Stimulated activated naive CD8-positive, alpha-beta T cell treated with anti-CD3 and anti-CD28 coated beads, Interleukin-15, Interleukin-2, amounts not matched to agents 100 ng/mL and 50 ng/mL, for 24 hours (primary cell): ENCODE results near the gene AP3D1.
"Not testable (repeated sequence)": the region's sequence is repeated elsewhere in the genome, so short reads cannot be mapped to it uniquely, and the experiment has no call there.

Experiments
- H3K27ac Mint-ChIP-seq: one replicate; pipeline ENCODE4 v1.8.0; 2021; ENCODE audit warnings: mild to moderate bottlenecking, mixed read lengths
- H3K27me3 Mint-ChIP-seq: one replicate; pipeline ENCODE4 v1.8.0; 2021; ENCODE audit warnings: mixed read lengths
- H3K36me3 Mint-ChIP-seq: one replicate; pipeline ENCODE4 v1.8.0; 2021; ENCODE audit warnings: low read depth, mixed read lengths
- H3K4me1 Mint-ChIP-seq: one replicate; pipeline ENCODE4 v1.8.0; 2021; ENCODE audit warnings: low read depth, mixed read lengths
- H3K4me3 Mint-ChIP-seq: one replicate; pipeline ENCODE4 v1.8.0; 2021; ENCODE audit warnings: mild to moderate bottlenecking, mixed read lengths
- H3K9me3 Mint-ChIP-seq: one replicate; pipeline ENCODE4 v1.8.0; 2021; ENCODE audit warnings: mixed read lengths

Gene AP3D1

GRCh38 chr19:2103045-2103707, 48.2 kb downstream of the AP3D1 start:
- no peaks in the 10 kb centered on the region for H3K4me1 Mint-ChIP-seq
- H3K4me3 Mint-ChIP-seq = no peak overlapping the region
- no peaks in the 10 kb centered on the region for H3K9me3 Mint-ChIP-seq
- H3K27ac Mint-ChIP-seq = no peak overlapping the region
- H3K27me3 Mint-ChIP-seq = no peaks in the 10 kb centered on the region
- H3K36me3 Mint-ChIP-seq = peaks cover 63% of the 10 kb centered on the region

DNA sequence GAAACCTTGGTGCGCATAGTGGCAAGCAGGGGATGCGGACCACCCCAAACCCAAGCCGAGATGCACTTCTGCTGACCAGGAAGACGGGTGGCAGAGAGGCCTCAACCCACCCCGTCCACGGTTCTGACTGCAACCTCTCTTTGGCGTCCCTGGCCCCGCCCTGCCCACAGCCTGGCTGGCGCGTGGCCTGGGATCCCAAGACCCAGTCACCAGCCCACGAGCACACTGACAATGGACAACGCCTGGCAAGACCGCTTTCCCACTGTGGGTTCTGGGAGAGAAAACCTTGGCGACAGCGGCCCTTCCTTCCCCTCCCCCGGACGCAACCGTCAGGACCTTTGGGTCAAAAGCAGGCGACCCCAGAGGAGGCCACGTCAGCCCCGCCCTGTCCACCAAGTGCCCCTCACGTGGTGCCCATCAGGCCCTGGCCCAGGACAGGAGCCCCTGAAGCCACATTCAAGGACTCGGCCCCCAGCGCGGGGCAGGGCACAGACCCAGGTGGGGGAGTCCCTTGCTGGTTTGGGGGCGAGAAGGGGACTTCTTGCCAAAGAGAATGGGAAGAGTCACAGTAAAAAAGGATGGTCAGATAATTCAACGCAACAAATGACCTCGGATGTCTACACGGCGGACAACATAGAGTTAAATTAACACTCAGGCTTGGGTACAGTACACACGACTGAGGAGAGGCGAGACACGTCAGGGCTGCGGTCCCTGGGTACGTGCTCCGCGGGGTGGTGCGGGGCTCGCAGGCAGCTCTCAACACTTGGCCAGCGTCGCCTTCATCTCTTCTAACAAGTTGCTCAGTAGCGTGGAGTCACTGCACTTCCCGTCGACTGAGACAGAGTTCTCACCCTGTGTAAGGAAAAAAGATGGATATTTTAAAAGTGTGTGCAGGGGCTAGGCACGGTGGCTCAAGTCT, 49.7 kb downstream of the AP3D1 start:
- Mint-ChIP-seq H3K4me3 (no peak overlapping the region), H3K27me3 (no peaks in the 10 kb centered on the region), H3K36me3 (peaks cover 50% of the 10 kb centered on the region), H3K4me1 (peaks cover 11% of the 10 kb centered on the region), H3K9me3 (no peaks in the 10 kb centered on the region), H3K27ac (peak overlapping the region; percentile 11)

GRCh38 chr19:2100719-2101061, 50.7 kb downstream of the AP3D1 start:
- peaks cover 40% of the 10 kb centered on the region for H3K36me3 Mint-ChIP-seq
- H3K27me3 Mint-ChIP-seq = no peaks in the 10 kb centered on the region
- no peaks in the 10 kb centered on the region for H3K9me3 Mint-ChIP-seq
- no peak overlapping the region for H3K27ac Mint-ChIP-seq
- H3K4me1 Mint-ChIP-seq = peaks cover 11% of the 10 kb centered on the region
- no peak overlapping the region for H3K4me3 Mint-ChIP-seq

- Mint-ChIP-seq H3K36me3 (peaks cover 34% of the 10 kb centered on the region), H3K27ac (no peak overlapping the region), H3K4me3 (no peak overlapping the region), H3K27me3 (no peaks in the 10 kb centered on the region), H3K9me3 (no peaks in the 10 kb centered on the region), H3K4me1 (peaks cover 13% of the 10 kb centered on the region)
Observed at GRCh38 chr19:2099937-2100718, 51.2 kb downstream of the AP3D1 start.

DNA sequence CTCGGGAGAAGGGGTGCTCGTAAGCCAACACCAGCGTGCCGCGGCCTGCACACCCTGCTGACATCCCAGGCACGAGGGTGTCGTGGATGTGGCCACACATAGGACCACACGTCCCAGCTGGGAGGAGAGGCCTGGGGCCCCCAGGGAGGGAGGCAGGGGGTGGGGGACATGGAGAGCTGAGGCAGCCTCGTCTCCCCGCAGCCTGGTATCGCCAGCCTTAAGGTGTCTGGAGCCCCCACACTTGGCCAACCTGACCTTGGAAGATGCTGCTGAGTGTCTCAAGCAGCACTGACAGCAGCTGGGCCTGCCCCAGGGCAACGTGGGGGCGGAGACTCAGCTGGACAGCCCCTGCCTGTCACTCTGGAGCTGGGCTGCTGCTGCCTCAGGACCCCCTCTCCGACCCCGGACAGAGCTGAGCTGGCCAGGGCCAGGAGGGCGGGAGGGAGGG, 52.3 kb downstream of the AP3D1 start:
- Mint-ChIP-seq H3K4me3 (no peak overlapping the region), H3K4me1 (peaks cover 23% of the 10 kb centered on the region), H3K27ac (no peak overlapping the region), H3K36me3 (peaks cover 31% of the 10 kb centered on the region), H3K27me3 (no peaks in the 10 kb centered on the region), H3K9me3 (no peaks in the 10 kb centered on the region)

- peaks cover 33% of the 10 kb centered on the region for H3K36me3 Mint-ChIP-seq
- H3K4me1 Mint-ChIP-seq = peaks cover 33% of the 10 kb centered on the region
- no peaks in the 10 kb centered on the region for H3K27me3 Mint-ChIP-seq
- H3K4me3 Mint-ChIP-seq = peak overlapping the region; percentile 83
- no peaks in the 10 kb centered on the region for H3K9me3 Mint-ChIP-seq
- H3K27ac Mint-ChIP-seq = no peak overlapping the region
Observed at GRCh38 chr19:2097886-2098327, 53.5 kb downstream of the AP3D1 start.

- Mint-ChIP-seq H3K27ac (peak overlapping the region; percentile 83), H3K4me3 (peak overlapping the region; percentile 83), H3K27me3 (no peaks in the 10 kb centered on the region), H3K9me3 (no peaks in the 10 kb centered on the region), H3K4me1 (peaks cover 38% of the 10 kb centered on the region), H3K36me3 (peaks cover 34% of the 10 kb centered on the region)
Observed at GRCh38 chr19:2097203-2097885, 54.0 kb downstream of the AP3D1 start.

- Mint-ChIP-seq H3K27me3 (no peaks in the 10 kb centered on the region), H3K27ac (peak within 1 kb of the TSS; percentile 96), H3K4me3 (peak within 1 kb of the TSS; percentile 97), H3K36me3 (peaks cover 33% of the 10 kb centered on the region), H3K9me3 (no peaks in the 10 kb centered on the region), H3K4me1 (peaks cover 45% of the 10 kb centered on the region)
Observed at GRCh38 chr19:2096480-2097202, 54.7 kb downstream of the AP3D1 start, which contains the start of gene IZUMO4. TSS of gene IZUMO4 (plus strand) at chr19:2096915. CDS start at chr19:2096946, 31 bp downstream.

- Mint-ChIP-seq H3K9me3 (no peaks in the 10 kb centered on the region), H3K27me3 (no peaks in the 10 kb centered on the region), H3K4me3 (peak within 1 kb of the TSS; percentile 97), H3K4me1 (peaks cover 49% of the 10 kb centered on the region), H3K27ac (peak within 1 kb of the TSS; percentile 96), H3K36me3 (peaks cover 30% of the 10 kb centered on the region)
Observed at GRCh38 chr19:2096034-2096479, 55.3 kb downstream of the AP3D1 start, which contains the start of gene MOB3A. TSS of gene MOB3A (minus strand) at chr19:2096326. CDS start at chr19:2078560, 17,766 bp downstream.

GRCh38 chr19:2091926-2092525, 59.3 kb downstream of the AP3D1 start:
- not testable (repeated sequence) for H3K9me3 Mint-ChIP-seq, H3K27me3 Mint-ChIP-seq, H3K4me3 Mint-ChIP-seq
- Mint-ChIP-seq H3K36me3 (peaks cover 29% of the 10 kb centered on the region), H3K4me1 (peaks cover 81% of the 10 kb centered on the region), H3K27ac (peak overlapping the region; percentile 21)

DNA sequence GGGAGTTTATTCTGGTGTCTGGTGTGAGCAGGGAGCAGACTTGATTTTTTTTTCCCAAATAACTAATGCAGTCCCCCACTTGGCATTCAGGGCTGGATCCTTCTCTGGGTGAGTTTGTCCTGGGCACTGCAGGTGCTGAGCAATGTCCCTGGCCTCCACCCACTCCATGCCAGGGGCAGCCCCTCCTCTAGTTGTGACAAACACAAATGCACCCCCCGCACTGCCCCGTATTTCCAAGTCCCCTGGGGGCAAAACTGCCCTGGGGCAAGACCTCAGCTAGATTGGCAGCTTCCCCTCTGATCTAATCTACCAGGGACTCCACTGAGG, 61.7 kb downstream of the AP3D1 start:
- no peaks in the 10 kb centered on the region for H3K9me3 Mint-ChIP-seq
- peak overlapping the region; percentile 71 for H3K4me3 Mint-ChIP-seq
- peaks cover 88% of the 10 kb centered on the region for H3K4me1 Mint-ChIP-seq
- H3K27me3 Mint-ChIP-seq = peaks cover 3% of the 10 kb centered on the region
- H3K27ac Mint-ChIP-seq = peak overlapping the region; percentile 87
- H3K36me3 Mint-ChIP-seq = peaks cover 41% of the 10 kb centered on the region

- Mint-ChIP-seq H3K4me3 (peak overlapping the region; percentile 71), H3K36me3 (peaks cover 39% of the 10 kb centered on the region)
Observed at GRCh38 chr19:2089001-2089711, 62.2 kb downstream of the AP3D1 start.

DNA sequence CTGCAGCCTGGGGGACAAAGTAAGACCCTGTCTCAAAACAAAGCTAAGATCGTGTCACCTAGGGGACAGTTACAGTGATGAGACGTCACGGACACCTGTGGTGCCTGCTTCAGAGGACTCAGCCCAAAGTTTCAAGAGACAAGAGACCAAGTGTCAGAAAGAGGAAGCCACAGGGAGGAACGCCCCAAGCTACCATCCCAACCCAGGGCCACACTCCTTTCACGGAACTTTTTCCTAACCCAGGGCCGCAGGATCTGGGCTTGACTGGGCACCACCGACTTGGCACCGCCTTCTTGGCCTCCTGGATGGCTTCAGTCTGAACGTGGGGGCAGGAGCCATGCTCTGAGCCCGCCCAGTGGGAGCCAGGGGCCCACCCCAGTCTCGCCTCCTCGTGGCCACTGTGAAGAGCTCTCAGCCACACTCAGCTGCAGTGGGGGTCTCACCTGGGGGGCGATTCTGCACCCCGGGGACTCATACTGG, 63.7 kb downstream of the AP3D1 start:
- no peaks in the 10 kb centered on the region for H3K9me3 Mint-ChIP-seq
- H3K27ac Mint-ChIP-seq = peak overlapping the region; percentile 90
- H3K4me3 Mint-ChIP-seq = peak overlapping the region; percentile 72
- peaks cover 74% of the 10 kb centered on the region for H3K4me1 Mint-ChIP-seq
- H3K36me3 Mint-ChIP-seq = peaks cover 46% of the 10 kb centered on the region
- H3K27me3 Mint-ChIP-seq = peaks cover 3% of the 10 kb centered on the region

More at GRCh38 chr19:2089001-2089711, 62.2 kb downstream of the AP3D1 start:
- H3K4me1 Mint-ChIP-seq = peaks cover 82% of the 10 kb centered on the region
- peak overlapping the region; percentile 87 for H3K27ac Mint-ChIP-seq
- H3K27me3 Mint-ChIP-seq = peaks cover 3% of the 10 kb centered on the region
- no peaks in the 10 kb centered on the region for H3K9me3 Mint-ChIP-seq
